GM13976 (cell line): ENCODE data around the gene CNOT1.

ENCODE experiments used
- DNase-seq: peaks from one replicate; pipeline ENCODE4 v3.0.0; 2012; ENCODE audit warnings: low spot score
- in situ Hi-C: fragments of 300-500 bp; cut with MboI; formaldehyde crosslinking; loops from one replicate; pipeline ENCODE4 v1.12.0; 2022; ENCODE audit warnings: low sequenced_read_pairs, mixed read lengths, inconsistent platforms; ENCODE audit not compliant: unreplicated experiment
- TF ChIP-seq, protein P1 (sequence below): IDR thresholded peaks from 2 replicates; pipeline ENCODE4 v1.5.1; 2012; ENCODE audit warnings: borderline replicate concordance, mild to moderate bottlenecking; ENCODE audit not compliant: insufficient read depth; ENCODE audit errors: extremely low read depth, missing control alignments, control extremely low read depth

CNOT1 gene

DNA sequence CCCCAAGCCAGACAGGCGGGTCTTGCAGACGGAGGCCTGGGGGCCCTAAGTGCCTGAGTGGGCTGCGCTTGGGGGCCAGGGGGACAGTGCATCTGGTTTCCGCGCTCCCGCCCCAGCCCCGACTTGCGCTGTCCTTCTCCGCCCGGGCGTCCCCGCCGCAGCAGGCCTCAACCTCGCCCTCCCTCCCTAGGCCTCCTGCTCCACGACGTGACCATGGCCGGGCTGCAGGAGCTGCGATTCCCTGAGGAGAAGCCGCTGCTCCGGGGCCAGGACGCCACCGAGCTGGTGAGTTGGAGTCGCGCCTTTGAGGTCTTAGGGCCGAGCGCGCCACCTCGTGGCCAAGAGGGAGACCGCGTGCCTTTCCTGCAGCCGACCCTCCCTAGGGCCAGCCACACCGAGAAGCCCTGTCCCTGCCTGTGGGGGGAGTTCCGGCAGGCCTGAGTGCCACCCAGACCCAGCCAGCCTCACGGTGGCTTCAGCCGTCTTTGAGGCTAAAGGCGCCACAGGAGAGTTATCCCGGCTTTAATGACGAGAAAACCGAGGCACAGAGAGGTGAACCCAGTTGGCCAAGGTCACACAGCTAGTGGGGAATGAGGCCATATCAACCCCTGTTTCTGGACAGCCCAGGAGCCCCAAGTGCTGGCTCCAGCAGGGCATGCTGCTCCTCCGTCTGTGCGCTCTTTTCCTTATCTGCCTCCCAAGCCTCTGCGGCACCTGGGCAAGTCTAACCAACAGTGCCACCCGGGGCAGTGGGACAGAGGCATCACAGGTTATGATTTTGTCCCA is 141.9 kb downstream of the CNOT1 start:
- in situ Hi-C loops: no loop called here
- peak; percentile 94 for DNase-seq
- TF ChIP-seq, protein P1, sequence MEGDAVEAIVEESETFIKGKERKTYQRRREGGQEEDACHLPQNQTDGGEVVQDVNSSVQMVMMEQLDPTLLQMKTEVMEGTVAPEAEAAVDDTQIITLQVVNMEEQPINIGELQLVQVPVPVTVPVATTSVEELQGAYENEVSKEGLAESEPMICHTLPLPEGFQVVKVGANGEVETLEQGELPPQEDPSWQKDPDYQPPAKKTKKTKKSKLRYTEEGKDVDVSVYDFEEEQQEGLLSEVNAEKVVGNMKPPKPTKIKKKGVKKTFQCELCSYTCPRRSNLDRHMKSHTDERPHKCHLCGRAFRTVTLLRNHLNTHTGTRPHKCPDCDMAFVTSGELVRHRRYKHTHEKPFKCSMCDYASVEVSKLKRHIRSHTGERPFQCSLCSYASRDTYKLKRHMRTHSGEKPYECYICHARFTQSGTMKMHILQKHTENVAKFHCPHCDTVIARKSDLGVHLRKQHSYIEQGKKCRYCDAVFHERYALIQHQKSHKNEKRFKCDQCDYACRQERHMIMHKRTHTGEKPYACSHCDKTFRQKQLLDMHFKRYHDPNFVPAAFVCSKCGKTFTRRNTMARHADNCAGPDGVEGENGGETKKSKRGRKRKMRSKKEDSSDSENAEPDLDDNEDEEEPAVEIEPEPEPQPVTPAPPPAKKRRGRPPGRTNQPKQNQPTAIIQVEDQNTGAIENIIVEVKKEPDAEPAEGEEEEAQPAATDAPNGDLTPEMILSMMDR: peak; percentile 90

DNA sequence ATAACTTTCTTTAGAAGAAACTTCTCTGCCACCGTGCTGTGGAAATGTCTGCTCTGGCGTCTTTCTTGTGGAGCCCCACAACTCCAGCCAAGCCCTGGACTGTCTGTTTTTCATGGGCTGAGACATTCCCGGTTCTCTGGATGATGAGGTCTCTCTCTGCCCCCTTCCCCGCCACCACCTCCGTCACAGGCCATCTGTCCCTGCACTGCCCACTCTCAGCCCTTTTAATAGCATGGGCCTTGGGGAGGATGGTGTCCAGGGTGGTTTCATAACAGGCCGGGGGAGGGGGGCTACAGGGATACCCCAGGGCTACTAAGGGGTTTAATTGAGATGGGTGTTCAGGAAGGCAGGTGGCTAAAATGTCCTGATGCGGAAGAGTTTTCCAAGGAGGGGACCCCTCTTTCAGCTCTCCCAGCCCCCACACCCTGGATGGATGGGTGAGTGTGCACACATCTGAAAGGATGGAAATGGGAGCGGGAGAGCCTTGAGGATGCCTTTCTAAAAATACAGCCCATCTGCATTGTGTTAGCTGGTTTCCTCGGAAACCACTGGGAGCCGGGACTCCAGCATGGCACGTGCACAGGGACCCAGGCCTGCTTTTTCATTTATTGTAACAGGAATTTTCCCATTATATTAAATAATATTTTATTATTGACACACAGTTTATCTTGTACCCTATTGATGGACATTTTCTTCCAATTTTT is 144.3 kb downstream of the CNOT1 start:
- DNase-seq: no peak
- TF ChIP-seq, protein P1: no peak
- in situ Hi-C loops: no loop called here

DNA sequence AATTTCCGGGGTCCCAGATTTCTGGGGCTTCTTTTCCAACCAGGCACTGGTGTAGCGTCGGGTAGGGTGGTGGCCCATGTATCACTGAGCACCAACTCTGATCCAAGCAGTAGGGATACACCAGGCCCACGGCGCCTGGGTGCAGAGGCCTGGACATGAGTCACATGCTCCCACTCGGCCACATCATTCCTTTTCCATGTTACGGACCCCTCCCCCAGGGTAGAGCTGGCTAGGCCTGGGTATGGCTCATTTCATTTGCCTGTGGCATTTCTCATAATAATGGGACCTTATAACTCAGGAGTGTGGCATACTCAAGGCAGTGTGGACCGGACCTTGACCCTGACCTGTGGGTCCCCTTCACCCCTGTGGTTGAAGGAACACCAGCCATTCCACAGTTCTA is 147.7 kb downstream of the CNOT1 start:
- no peak for DNase-seq
- TF ChIP-seq, protein P1: no peak
- in situ Hi-C loops: no loop called here

DNA sequence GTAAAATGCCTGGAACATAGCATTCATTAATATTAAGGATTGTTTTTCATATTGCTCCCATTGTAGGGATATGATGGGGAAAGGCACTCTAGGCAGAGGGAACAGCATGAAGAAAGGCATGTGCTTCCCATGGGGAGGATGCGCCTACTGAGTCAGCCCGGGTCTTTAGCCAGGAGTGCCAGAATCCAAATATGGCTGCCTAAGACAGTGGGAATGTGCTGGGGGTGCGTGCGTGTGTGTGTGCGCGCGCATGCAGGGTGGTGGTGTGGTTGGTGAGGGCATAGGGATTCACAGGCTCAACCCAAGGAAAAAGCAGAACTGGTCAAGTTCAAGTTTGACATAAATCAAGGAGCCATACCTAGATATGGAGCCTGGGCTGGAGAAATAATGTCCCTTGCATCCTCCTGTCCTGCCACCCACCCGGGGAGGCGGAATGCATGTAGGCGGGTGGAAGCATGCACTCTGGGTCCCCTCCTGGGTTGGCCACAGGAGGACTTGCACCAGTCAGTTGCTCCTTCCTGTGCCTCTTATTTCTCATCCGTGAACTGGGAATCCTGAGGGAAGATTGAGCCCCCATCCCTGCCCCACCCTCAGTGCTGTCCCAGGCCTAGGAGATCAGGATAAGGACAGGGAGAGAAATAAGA is 148.3 kb downstream of the CNOT1 start:
- TF ChIP-seq, protein P1: no peak
- in situ Hi-C loops: no loop called here
- no peak for DNase-seq

DNA sequence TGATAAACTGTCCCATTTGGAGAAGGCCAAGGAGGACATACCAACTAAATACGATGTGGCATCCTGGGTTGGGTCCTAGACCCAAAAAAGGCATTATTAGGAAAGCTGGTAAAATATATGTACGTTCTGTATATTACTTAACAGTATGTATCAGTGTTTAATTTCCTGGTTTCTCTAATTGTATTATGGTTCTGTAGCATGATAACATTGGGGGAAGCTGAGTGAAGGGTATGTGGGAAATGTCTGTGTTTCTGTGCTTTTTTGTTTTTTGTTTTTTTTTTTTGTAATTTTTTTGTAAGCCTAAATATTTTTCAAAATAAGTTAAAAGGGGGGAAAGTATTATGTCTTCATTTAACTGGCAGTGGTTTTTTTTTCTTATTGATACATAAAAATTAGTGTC is 151.2 kb downstream of the CNOT1 start:
- TF ChIP-seq, protein P1: no peak
- DNase-seq: no peak
- in situ Hi-C loops: no loop called here

DNA sequence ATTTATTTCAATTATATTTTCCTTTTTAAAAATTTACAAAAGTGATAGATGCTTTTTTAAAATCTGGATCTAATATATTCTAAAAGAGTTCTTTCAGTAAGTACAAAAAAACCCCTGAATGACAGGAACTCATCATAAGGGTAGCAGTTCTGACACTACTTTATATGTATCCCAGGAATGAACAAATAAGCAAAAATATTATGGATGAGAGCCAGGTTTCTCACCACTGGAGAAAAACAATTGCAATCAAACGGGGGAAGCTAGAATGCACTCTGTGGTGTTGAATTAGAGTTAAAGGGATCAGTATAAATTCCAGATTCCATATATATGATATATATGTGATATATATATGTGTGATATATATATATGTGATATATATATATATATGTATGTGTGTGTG is 152.8 kb downstream of the CNOT1 start:
- in situ Hi-C loops: no loop called here
- TF ChIP-seq, protein P1: no peak
- DNase-seq: no peak
